GM21447 (cell line): ENCODE data around the gene CLASP1.
"Not testable (repeated sequence)": the region's sequence is repeated elsewhere in the genome, so short reads cannot be mapped to it uniquely, and the experiment has no call there.

Experiments used
- ATAC-seq: cut with Tn5 transposase; IDR thresholded peaks from one replicate; pipeline ENCODE4 v1.9.1; 2021; ENCODE audit not compliant: unreplicated experiment

Gene CLASP1

GRCh38 chr2:121355488-121355887 is 293.8 kb downstream of the CLASP1 start:
- ATAC-seq = no peak

- no peak for ATAC-seq
These were observed 297.5 kb downstream of the CLASP1 start for GRCh38 chr2:121351521-121352318.

GRCh38 chr2:121350890-121351289 is 298.4 kb downstream of the CLASP1 start:
- no peak for ATAC-seq

- no peak for ATAC-seq
These were observed 298.9 kb downstream of the CLASP1 start for GRCh38 chr2:121350402-121350775.

GRCh38 chr2:121349721-121350401 is 299.4 kb downstream of the CLASP1 start:
- ATAC-seq = no peak

- ATAC-seq = no peak
These were observed 301.0 kb downstream of the CLASP1 start for GRCh38 chr2:121348128-121348740.

GRCh38 chr2:121346859-121347258 is 302.4 kb downstream of the CLASP1 start:
- ATAC-seq = no peak

- ATAC-seq = no peak
These were observed 302.9 kb downstream of the CLASP1 start for GRCh38 chr2:121346407-121346806.

- no peak for ATAC-seq
These were observed 303.4 kb downstream of the CLASP1 start for GRCh38 chr2:121345887-121346286.

GRCh38 chr2:121345101-121345500 is 304.2 kb downstream of the CLASP1 start:
- no peak for ATAC-seq

GRCh38 chr2:121343828-121344399 is 305.3 kb downstream of the CLASP1 start:
- not testable (repeated sequence) for ATAC-seq

- ATAC-seq = no peak
These were observed 306.1 kb downstream of the CLASP1 start for GRCh38 chr2:121343191-121343590.

GRCh38 chr2:121342751-121343150 is 306.5 kb downstream of the CLASP1 start:
- ATAC-seq = no peak

- no peak for ATAC-seq
These were observed 308.3 kb downstream of the CLASP1 start for GRCh38 chr2:121340926-121341325.

GRCh38 chr2:121338281-121338680 is 311.0 kb downstream of the CLASP1 start:
- no peak for ATAC-seq

GRCh38 chr2:121336528-121337294 is 312.6 kb downstream of the CLASP1 start:
- ATAC-seq = no peak

- no peak for ATAC-seq
These were observed 313.7 kb downstream of the CLASP1 start for GRCh38 chr2:121335294-121336290.

- ATAC-seq = no peak
These were observed 314.5 kb downstream of the CLASP1 start for GRCh38 chr2:121334581-121335293.
